ENCODE data around the gene ZBTB39. TPM values are rescaled to one million over a fixed set of nuclear protein-coding genes. Genes with fewer than 3 reads are reported as not detected.

ZBTB39 gene
- total RNA-seq, 1 donor from 2014 or later: 28.6 TPM

DNA sequence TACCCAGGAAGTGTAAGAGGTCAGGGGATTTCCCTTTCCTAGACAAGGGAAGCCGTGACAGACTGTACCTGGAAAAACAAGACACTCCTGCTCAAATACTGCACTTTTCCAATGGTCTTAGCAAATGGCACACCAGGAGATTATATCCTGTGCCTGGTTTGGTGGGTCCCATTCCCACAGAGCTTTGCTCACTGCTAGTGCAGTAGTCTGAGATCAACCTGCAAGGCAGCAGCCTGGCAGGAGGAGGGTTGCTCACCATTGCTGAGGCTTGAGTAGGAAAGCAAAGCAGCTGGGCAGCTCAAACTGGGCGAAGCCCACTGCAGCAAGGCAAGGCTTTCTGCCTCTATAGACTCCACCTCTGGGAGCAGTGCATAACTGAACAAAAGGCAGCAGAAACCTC, 47.9 kb downstream of the ZBTB39 start:
- Mint-ChIP-seq H3K27ac (ENCODE audit: unreplicated experiment) (no peak overlapping the region), H3K4me1 (no peaks in the 10 kb centered on the region), H3K9me3 (peaks cover 10% of the 10 kb centered on the region), H3K4me3 (no peak overlapping the region), H3K27me3 (ENCODE audit: low read depth) (peaks cover 29% of the 10 kb centered on the region), H3K36me3 (ENCODE audit: low read depth) (peaks cover 7% of the 10 kb centered on the region)
- DNase-seq (ENCODE audit: low read depth, low spot score): no peak
- TF ChIP-seq CTCF (conservative IDR thresholded peaks at IDR 0.05): no peak

GRCh38 chr12:56957229-56958052, 48.9 kb downstream of the ZBTB39 start, which contains the start of gene RDH16:
Gene RDH16, minus strand, starts transcription at chr12:56957608. Its CDS starts 146 bp downstream, at chr12:56957462.
- Mint-ChIP-seq H3K27ac (ENCODE audit: unreplicated experiment) (no peak within 1 kb of the TSS), H3K9me3 (peaks cover 12% of the 10 kb centered on the region), H3K27me3 (ENCODE audit: low read depth) (peaks cover 29% of the 10 kb centered on the region), H3K4me3 (no peak within 1 kb of the TSS), H3K36me3 (ENCODE audit: low read depth) (peaks cover 7% of the 10 kb centered on the region), H3K4me1 (no peaks in the 10 kb centered on the region)
- TF ChIP-seq CTCF (conservative IDR thresholded peaks at IDR 0.05): no peak
- no peak for DNase-seq (ENCODE audit: low read depth, low spot score)

DNA sequence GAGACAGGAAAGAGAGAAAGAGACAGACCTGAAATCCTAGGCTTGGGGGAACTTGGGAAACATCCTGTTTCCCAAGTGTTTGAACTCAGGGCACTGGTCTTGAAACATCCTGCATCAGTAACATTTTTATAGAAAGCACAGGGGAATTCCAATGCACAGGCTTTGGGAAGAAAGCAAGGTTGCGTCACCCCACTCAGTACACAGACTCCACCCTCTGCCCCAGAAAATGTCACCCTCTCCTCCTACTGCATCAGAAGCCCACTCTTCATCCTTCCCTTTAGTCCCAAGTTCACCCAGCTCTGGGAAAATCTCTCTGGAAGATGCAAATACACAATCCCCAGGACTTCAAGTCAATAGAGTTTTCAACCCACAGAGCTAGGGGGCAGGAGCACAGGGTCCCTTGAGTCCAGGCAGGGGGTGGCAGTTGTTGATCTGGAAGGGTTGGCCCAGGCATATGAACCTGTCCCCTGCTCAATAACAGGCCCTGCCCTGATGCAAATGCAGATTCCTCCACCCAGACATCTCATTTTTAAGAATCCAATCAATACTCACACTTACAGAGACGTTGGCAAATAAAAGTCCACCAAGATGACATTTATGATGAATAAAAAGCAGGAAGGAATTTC, 50.6 kb downstream of the ZBTB39 start:
- no peak for TF ChIP-seq CTCF (conservative IDR thresholded peaks at IDR 0.05)
- H3K4me3 Mint-ChIP-seq: no peak overlapping the region
- H3K27ac Mint-ChIP-seq (ENCODE audit: unreplicated experiment): no peak overlapping the region
- H3K9me3 Mint-ChIP-seq: peaks cover 2% of the 10 kb centered on the region
- H3K36me3 Mint-ChIP-seq (ENCODE audit: low read depth): peaks cover under 1% of the 10 kb centered on the region
- no peaks in the 10 kb centered on the region for H3K4me1 Mint-ChIP-seq
- H3K27me3 Mint-ChIP-seq (ENCODE audit: low read depth): peaks cover 15% of the 10 kb centered on the region
- no peak for DNase-seq (ENCODE audit: low read depth, low spot score)

DNA sequence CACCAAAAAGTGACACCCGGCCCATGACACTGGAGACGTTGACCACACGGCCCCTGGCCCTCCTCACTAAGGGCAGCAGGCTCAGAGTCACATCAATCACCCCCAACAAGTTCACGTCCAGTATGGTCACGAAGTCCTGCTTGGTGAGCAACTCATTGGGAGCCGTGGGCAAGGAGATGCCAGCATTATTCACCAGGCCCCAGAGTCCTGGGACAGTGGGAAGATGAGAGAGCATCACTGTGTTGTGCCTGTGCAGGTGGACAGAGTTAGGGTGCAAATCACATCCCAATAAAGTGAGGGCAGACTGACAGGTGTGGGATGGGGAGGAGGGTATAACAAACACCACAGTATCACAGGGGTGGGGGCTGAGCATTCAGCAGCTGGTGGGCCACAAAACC, 51.4 kb downstream of the ZBTB39 start:
- Mint-ChIP-seq H3K27ac (ENCODE audit: unreplicated experiment) (no peak overlapping the region), H3K9me3 (peaks cover 2% of the 10 kb centered on the region), H3K27me3 (ENCODE audit: low read depth) (peaks cover 8% of the 10 kb centered on the region), H3K4me1 (no peaks in the 10 kb centered on the region), H3K4me3 (no peak overlapping the region), H3K36me3 (ENCODE audit: low read depth) (no peaks in the 10 kb centered on the region)
- DNase-seq (ENCODE audit: low read depth, low spot score): no peak
- no peak for TF ChIP-seq CTCF (conservative IDR thresholded peaks at IDR 0.05)

DNA sequence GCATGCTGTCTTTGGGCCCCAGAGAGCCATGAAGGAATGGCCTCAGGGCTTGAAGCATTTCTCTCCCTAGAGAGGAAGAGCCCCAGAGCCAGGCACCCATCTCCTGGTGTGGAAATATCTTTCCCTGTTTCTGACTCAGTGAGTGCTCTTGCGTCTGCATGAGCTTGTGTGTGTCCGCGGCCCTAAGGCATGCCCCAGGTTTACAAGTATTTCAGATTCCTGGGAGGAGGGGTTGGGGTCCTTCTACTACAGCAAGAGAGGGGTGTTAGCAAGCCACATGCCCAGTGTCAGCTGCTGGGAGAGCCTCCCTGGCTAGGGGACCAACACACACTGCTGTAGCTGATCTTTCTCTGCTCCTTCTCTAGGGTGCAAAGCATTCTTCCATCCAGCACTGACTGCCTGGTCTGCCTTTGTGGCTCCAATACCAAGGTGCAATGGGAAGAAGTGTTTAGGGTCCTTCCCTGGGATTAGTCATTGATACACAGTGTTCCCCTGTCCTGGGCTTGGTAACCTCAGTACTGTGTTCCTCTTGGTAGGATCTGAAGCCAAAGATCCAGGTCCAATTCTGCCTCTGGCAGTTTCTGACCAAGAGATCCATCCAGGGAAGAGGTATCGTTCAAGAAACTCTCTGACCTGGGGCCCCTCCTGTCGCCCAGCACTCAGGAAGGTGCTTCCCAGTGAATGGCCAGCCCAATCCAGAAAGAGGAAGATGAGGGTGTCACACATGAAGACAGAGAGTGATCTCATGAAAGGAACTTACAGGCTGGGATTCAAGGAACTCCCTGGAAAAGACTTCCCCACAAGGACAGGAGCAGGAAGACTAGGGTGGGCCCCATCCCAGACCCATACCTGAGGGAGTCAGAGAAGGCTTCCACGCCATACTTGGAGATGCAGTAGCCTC, 52.0 kb downstream of the ZBTB39 start:
- Mint-ChIP-seq H3K27me3 (ENCODE audit: low read depth) (peaks cover 2% of the 10 kb centered on the region), H3K4me1 (no peaks in the 10 kb centered on the region), H3K36me3 (ENCODE audit: low read depth) (no peaks in the 10 kb centered on the region), H3K27ac (ENCODE audit: unreplicated experiment) (no peak overlapping the region), H3K9me3 (peaks cover 2% of the 10 kb centered on the region), H3K4me3 (no peak overlapping the region)
- TF ChIP-seq CTCF (conservative IDR thresholded peaks at IDR 0.05): no peak
- DNase-seq (ENCODE audit: low read depth, low spot score): no peak
